ENCODE results near the gene EDIL3. TPM values are rescaled to one million over a fixed set of nuclear protein-coding genes. Genes with fewer than 3 reads are reported as not detected.

EDIL3 gene
- total and polyA plus RNA-seq, 2 of the 8 experiments (the other 6 are each of a cell fraction or from before 2014, with no cell fraction given) = 14.7 to 47.2 TPM

- TF ChIP-seq KDM5A (IDR thresholded peaks at IDR 0.05; ENCODE audit: low read length) (no peak), YY1 (IDR thresholded peaks at IDR 0.05; ENCODE audit: low read depth, low read length) (no peak), SP1 (IDR thresholded peaks at IDR 0.05; ENCODE audit: low read depth, low read length) (no peak), POLR2AphosphoS5 (IDR thresholded peaks at IDR 0.05; ENCODE audit: low read depth, low read length) (no peak)
These were observed 493.4 kb downstream of the EDIL3 start (continued) for GRCh38 chr5:83891261-83891660.

Small RNA genes within 50 kb of the gene (small RNA-seq; reads per million reads assigned to genes)
- not detected for gene RNU6-448P (ENCODE audit: insufficient read depth)

All from H1 (cell line).